ENCODE measurements around the gene CHRNA4. TPM values are rescaled to one million over a fixed set of nuclear protein-coding genes. Genes with fewer than 3 reads are reported as not detected.

Gene CHRNA4
- total and polyA plus RNA-seq, 2 donors (not counting 3 experiments of a cell fraction or from before 2014, with no cell fraction given), result not detected

DNA sequence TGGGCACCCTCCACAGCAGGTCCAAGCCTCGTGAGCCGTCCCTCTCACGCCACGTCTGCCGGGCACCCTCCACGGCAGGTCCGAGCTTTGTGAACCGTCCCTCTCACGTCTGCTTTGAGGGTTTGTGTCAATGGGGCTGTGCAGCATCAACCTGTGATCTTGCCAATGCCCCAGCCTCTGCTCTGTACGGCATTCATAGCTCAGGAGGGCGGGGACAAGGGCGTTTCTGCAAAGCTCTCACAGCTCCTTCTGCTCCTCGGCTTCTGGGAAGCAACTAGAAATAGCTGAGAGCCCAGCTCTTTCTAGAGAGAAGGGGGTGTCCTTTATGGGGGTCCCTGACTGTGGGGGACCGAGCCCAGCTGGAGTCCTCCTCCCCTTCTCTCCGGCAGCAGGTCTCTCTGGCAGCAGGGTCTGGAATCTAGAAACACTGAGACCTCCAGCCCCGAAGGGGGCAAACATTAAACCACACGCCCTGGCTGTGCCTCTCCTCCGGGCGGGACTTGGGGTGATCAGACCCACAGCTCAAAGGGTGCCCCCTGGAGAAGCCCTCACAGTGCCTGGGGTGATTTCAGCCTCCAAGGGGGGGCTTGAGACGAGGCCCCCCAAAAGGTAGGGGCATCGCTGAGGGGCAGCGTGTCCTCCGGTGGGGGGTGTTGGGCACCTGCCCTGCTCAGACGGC lies 41.2 kb upstream of the CHRNA4 start:
- TF ChIP-seq EZH2 (IDR thresholded peaks at IDR 0.05; ENCODE audit: borderline replicate concordance, low read depth, low read length, severe bottlenecking), result no peak
- no peak for TF ChIP-seq MYC (IDR thresholded peaks at IDR 0.05; ENCODE audit: low read depth, low read length)
- no peak for TF ChIP-seq POLR2A (IDR thresholded peaks at IDR 0.05; ENCODE audit: low read depth, low read length)
- no peak overlapping the region for H2AFZ ChIP-seq (ENCODE audit: low read depth, low read length)
- POLR2A ChIA-PET, result no interaction called here
- no peaks in the 10 kb centered on the region for H3K4me1 ChIP-seq (ENCODE audit: control insufficient read depth, extremely low read depth, insufficient read depth, low read length)
- no peaks in the 10 kb centered on the region for H3K27me3 ChIP-seq (ENCODE audit: control insufficient read depth in 2 of 2, insufficient read depth in 2 of 2, low read length in 2 of 2)
- no peak for DNase-seq (ENCODE audit: low read depth, low spot score)
- H3K27ac ChIP-seq (ENCODE audit: insufficient read depth, low read depth, low read length), result no peak overlapping the region
- H3K9me1 ChIP-seq (replicated peaks; ENCODE audit: control insufficient read depth, extremely low read depth, insufficient read depth, low read length), result no peaks in the 10 kb centered on the region
- H3K36me3 ChIP-seq (ENCODE audit: control insufficient read depth in 2 of 2, extremely low read depth in 1 of 2, insufficient read depth in 2 of 2, low read length in 2 of 2), result no peaks in the 10 kb centered on the region
- dilution Hi-C loops (cut with MboI; ENCODE audit: extremely low pct_ligation_motif_present, low sequenced_read_pairs), result no loop called here
- no peaks in the 10 kb centered on the region for H4K20me1 ChIP-seq (replicated peaks; ENCODE audit: control insufficient read depth, extremely low read depth, insufficient read depth, low read length)
- H3K4me3 ChIP-seq (replicated peaks in 1 of 3; ENCODE audit: insufficient read depth in 1 of 3, low read depth in 1 of 3, low read length in 3 of 3), result no peak overlapping the region
- no peak overlapping the region for H3K9ac ChIP-seq (replicated peaks; ENCODE audit: extremely low read depth, insufficient read depth, low read length)
- intact Hi-C loops (cut with micrococcal nuclease), result no loop called here
- FAIRE-seq, result no peak
- no peak overlapping the region for H3K4me2 ChIP-seq (ENCODE audit: insufficient read depth, low read length)
- BruUV-seq (replicated peaks), result no TSS peak
- CTCF ChIA-PET, result interaction anchor here (0.8 kb wide), 1 partner anchor 21 kb away, joined by 3 read pairs; no protein-coding TSS in a partner anchor
- no peaks in the 10 kb centered on the region for H3K9me3 ChIP-seq (replicated peaks; ENCODE audit: control insufficient read depth, insufficient read depth, low read length)
- no peaks in the 10 kb centered on the region for H3K79me2 ChIP-seq (ENCODE audit: control insufficient read depth, insufficient read depth, low read length)

- ChIA-PET POLR2A (no interaction called here), CTCF (interaction anchor here (0.8 to 0.9 kb wide), 2 partner anchors 20 to 21 kb away, joined by 3 read pairs; no protein-coding TSS in a partner anchor)
- BruUV-seq (replicated peaks), result no TSS peak
- Histone ChIP-seq H3K9me3 (replicated peaks; ENCODE audit: control insufficient read depth, insufficient read depth, low read length) (no peaks in the 10 kb centered on the region), H4K20me1 (replicated peaks; ENCODE audit: control insufficient read depth, extremely low read depth, insufficient read depth, low read length) (no peaks in the 10 kb centered on the region), H3K9me1 (replicated peaks; ENCODE audit: control insufficient read depth, extremely low read depth, insufficient read depth, low read length) (no peaks in the 10 kb centered on the region), H3K4me3 (replicated peaks in 1 of 3; ENCODE audit: insufficient read depth in 1 of 3, low read depth in 1 of 3, low read length in 3 of 3) (no peak overlapping the region), H3K4me2 (ENCODE audit: insufficient read depth, low read length) (no peak overlapping the region), H3K4me1 (ENCODE audit: control insufficient read depth, extremely low read depth, insufficient read depth, low read length) (no peaks in the 10 kb centered on the region), H3K27ac (ENCODE audit: insufficient read depth, low read depth, low read length) (no peak overlapping the region), H3K36me3 (ENCODE audit: control insufficient read depth in 2 of 2, extremely low read depth in 1 of 2, insufficient read depth in 2 of 2, low read length in 2 of 2) (no peaks in the 10 kb centered on the region), H3K79me2 (ENCODE audit: control insufficient read depth, insufficient read depth, low read length) (no peaks in the 10 kb centered on the region), H2AFZ (ENCODE audit: low read depth, low read length) (no peak overlapping the region), H3K27me3 (ENCODE audit: control insufficient read depth in 2 of 2, insufficient read depth in 2 of 2, low read length in 2 of 2) (no peaks in the 10 kb centered on the region), H3K9ac (replicated peaks; ENCODE audit: extremely low read depth, insufficient read depth, low read length) (no peak overlapping the region)
- no peak for TF ChIP-seq GATA2 (IDR thresholded peaks at IDR 0.05; ENCODE audit: insufficient read depth, insufficient read length, low read depth, low read length)
- no peak for DNase-seq (ENCODE audit: low read depth, low spot score)
- intact Hi-C loops (cut with micrococcal nuclease) (no loop called here), dilution Hi-C loops (cut with MboI; ENCODE audit: extremely low pct_ligation_motif_present, low sequenced_read_pairs) (no loop called here)
- no peak for FAIRE-seq
Measured at GRCh38 chr20:63401384-63402110, 40.4 kb upstream of the CHRNA4 start.

Data from endothelial cell of umbilical vein (primary cell).